Skeletal muscle tissue (tissue), 4 donors: ENCODE data around the gene ZNF81. TPM values are rescaled to one million over a fixed set of nuclear protein-coding genes. Genes with fewer than 3 reads are reported as not detected.
"Not testable (repeated sequence)": the region's sequence is repeated elsewhere in the genome, so short reads cannot be mapped to it uniquely, and the experiment has no call there.

Experiments used
- H3K27ac ChIP-seq: one replicate; pipeline ENCODE4 v1.7.0; 2013; ENCODE audit warnings: mild to moderate bottlenecking, low read depth, low read length, inconsistent platforms
- H3K27me3 ChIP-seq, 3 donors: one replicate each; pipeline ENCODE4 v1.7.0; 2013; ENCODE audit warnings: low read length in 3 of 3; ENCODE audit not compliant: control insufficient read depth in 3 of 3, insufficient read depth in 3 of 3
- H3K36me3 ChIP-seq, 3 donors: one replicate each; pipeline ENCODE4 v1.7.0; 2013; ENCODE audit warnings: low read length in 3 of 3; ENCODE audit not compliant: control insufficient read depth in 3 of 3, insufficient read depth in 3 of 3
- H3K4me1 ChIP-seq, 3 donors: one replicate each; pipeline ENCODE4 v1.7.0; 2013; ENCODE audit warnings: low read length in 3 of 3, mild to moderate bottlenecking in 3 of 3; ENCODE audit not compliant: control insufficient read depth in 3 of 3, insufficient read depth in 3 of 3
- H3K4me3 ChIP-seq, 3 donors: one replicate each; pipeline ENCODE4 v1.7.0; 2013; ENCODE audit warnings: low read length in 3 of 3
- H3K9ac ChIP-seq, 3 donors: one replicate each; pipeline ENCODE4 v1.7.0; 2013; ENCODE audit warnings: low read length in 3 of 3, mild to moderate bottlenecking in 3 of 3, moderate library complexity in 2 of 3, low read depth in 1 of 3
- H3K9me3 ChIP-seq, 3 donors: one replicate each; pipeline ENCODE4 v1.7.0; 2013; ENCODE audit warnings: low read length in 3 of 3; ENCODE audit not compliant: control insufficient read depth in 3 of 3
- total RNA-seq: library from RNA; depleted of rRNA; stranded (reverse); fragments of >200 nt; gene quantifications from one replicate; pipeline ENCODE4 v1.2.3, GENCODE V29; 2014
- donor health status: Osteomylitis.

ZNF81 gene
- total RNA-seq, 1 donor from 2014 or later, result 11.5 TPM

GRCh38 chrX:47840111-47840510 is 3.4 kb downstream of the ZNF81 start:
- no peak overlapping the region for H3K4me3 ChIP-seq
- H3K9ac ChIP-seq, result no peak overlapping the region
- no peak overlapping the region for H3K27ac ChIP-seq
- H3K36me3 ChIP-seq, result no peaks in the 10 kb centered on the region
- no peaks in the 10 kb centered on the region for H3K9me3 ChIP-seq
- H3K4me1 ChIP-seq, result no peaks in the 10 kb centered on the region
- no peaks in the 10 kb centered on the region for H3K27me3 ChIP-seq

- H3K27me3 ChIP-seq, result no peaks in the 10 kb centered on the region
- H3K36me3 ChIP-seq, result peaks cover 3 to 8% (median 4%) of the 10 kb centered on the region in 3 donors
- H3K4me1 ChIP-seq, result no peaks in the 10 kb centered on the region
- H3K9me3 ChIP-seq, result no peaks in the 10 kb centered on the region
- H3K4me3 ChIP-seq, result no peak overlapping the region
- H3K27ac ChIP-seq, result no peak overlapping the region
- H3K9ac ChIP-seq, result no peak overlapping the region
Observed at GRCh38 chrX:47843363-47843762, 6.7 kb downstream of the ZNF81 start.

GRCh38 chrX:47844117-47844516 is 7.4 kb downstream of the ZNF81 start:
- no peak overlapping the region for H3K4me3 ChIP-seq
- no peaks in the 10 kb centered on the region for H3K9me3 ChIP-seq
- no peaks in the 10 kb centered on the region for H3K4me1 ChIP-seq
- H3K36me3 ChIP-seq, result peaks cover 3 to 8% (median 4%) of the 10 kb centered on the region in 3 donors
- H3K27ac ChIP-seq, result no peak overlapping the region
- no peak overlapping the region for H3K9ac ChIP-seq
- H3K27me3 ChIP-seq, result no peaks in the 10 kb centered on the region

GRCh38 chrX:47846040-47846439 is 9.3 kb downstream of the ZNF81 start:
- Histone ChIP-seq H3K27ac (no peak overlapping the region), H3K4me3 (no peak overlapping the region), H3K9me3 (no peaks in the 10 kb centered on the region)

GRCh38 chrX:47849778-47850177 is 13.1 kb downstream of the ZNF81 start:
- Histone ChIP-seq H3K36me3 (peaks cover 3 to 8% (median 7%) of the 10 kb centered on the region in 3 donors), H3K9me3 (no peaks in the 10 kb centered on the region), H3K4me1 (no peaks in the 10 kb centered on the region), H3K27ac (no peak overlapping the region), H3K9ac (no peak overlapping the region), H3K4me3 (no peak overlapping the region), H3K27me3 (no peaks in the 10 kb centered on the region)

More at GRCh38 chrX:47846040-47846439, 9.3 kb downstream of the ZNF81 start:
- H3K36me3 ChIP-seq, result peaks cover 3 to 8% (median 7%) of the 10 kb centered on the region in 3 donors
- H3K4me1 ChIP-seq, result no peaks in the 10 kb centered on the region
- H3K27me3 ChIP-seq, result no peaks in the 10 kb centered on the region
- no peak overlapping the region for H3K9ac ChIP-seq

- H3K27me3 ChIP-seq, H3K9ac ChIP-seq, H3K36me3 ChIP-seq, H3K4me1 ChIP-seq, H3K9me3 ChIP-seq, H3K4me3 ChIP-seq, H3K27ac ChIP-seq: not testable (repeated sequence)
Observed at GRCh38 chrX:47850389-47850788, 13.7 kb downstream of the ZNF81 start.

GRCh38 chrX:47850901-47851300 is 14.2 kb downstream of the ZNF81 start:
- no peak overlapping the region for H3K27ac ChIP-seq
- no peak overlapping the region for H3K4me3 ChIP-seq
- H3K4me1 ChIP-seq, result no peaks in the 10 kb centered on the region
- no peaks in the 10 kb centered on the region for H3K27me3 ChIP-seq
- peaks cover 3 to 8% (median 7%) of the 10 kb centered on the region in 3 donors for H3K36me3 ChIP-seq
- no peaks in the 10 kb centered on the region for H3K9me3 ChIP-seq
- H3K9ac ChIP-seq, result no peak overlapping the region

- H3K36me3 ChIP-seq, result peaks cover 0 to 3% (median 0%) of the 10 kb centered on the region in 3 donors
- no peaks in the 10 kb centered on the region for H3K4me1 ChIP-seq
- no peak overlapping the region for H3K9ac ChIP-seq
- no peaks in the 10 kb centered on the region for H3K27me3 ChIP-seq
- no peak overlapping the region for H3K4me3 ChIP-seq
- H3K27ac ChIP-seq, result no peak overlapping the region
- H3K9me3 ChIP-seq, result no peaks in the 10 kb centered on the region
Observed at GRCh38 chrX:47854474-47854873, 17.8 kb downstream of the ZNF81 start.

- Histone ChIP-seq H3K4me1 (no peaks in the 10 kb centered on the region), H3K36me3 (no peaks in the 10 kb centered on the region), H3K9ac (no peak overlapping the region), H3K27ac (no peak overlapping the region), H3K27me3 (no peaks in the 10 kb centered on the region), H3K9me3 (no peaks in the 10 kb centered on the region), H3K4me3 (no peak overlapping the region)
Observed at GRCh38 chrX:47859686-47860085, 23.0 kb downstream of the ZNF81 start.

GRCh38 chrX:47862680-47863079 is 26.0 kb downstream of the ZNF81 start:
- Histone ChIP-seq H3K4me3 (no peak overlapping the region), H3K9me3 (no peaks in the 10 kb centered on the region), H3K4me1 (no peaks in the 10 kb centered on the region), H3K27me3 (no peaks in the 10 kb centered on the region), H3K27ac (no peak overlapping the region), H3K9ac (no peak overlapping the region), H3K36me3 (no peaks in the 10 kb centered on the region)

GRCh38 chrX:47863187-47863586 is 26.5 kb downstream of the ZNF81 start:
- H3K27me3 ChIP-seq, result no peaks in the 10 kb centered on the region
- H3K9ac ChIP-seq, result no peak overlapping the region
- H3K4me3 ChIP-seq, result no peak overlapping the region
- H3K27ac ChIP-seq, result no peak overlapping the region
- no peaks in the 10 kb centered on the region for H3K4me1 ChIP-seq
- no peaks in the 10 kb centered on the region for H3K9me3 ChIP-seq
- H3K36me3 ChIP-seq, result no peaks in the 10 kb centered on the region
